Measurements from ENCODE around the gene ZNG1E. TPM values are rescaled to one million over a fixed set of nuclear protein-coding genes. Genes with fewer than 3 reads are reported as not detected.
"Not testable (repeated sequence)": the region's sequence is repeated elsewhere in the genome, so short reads cannot be mapped to it uniquely, and the experiment has no call there.

The ZNG1E gene
- 63.4 and 69.1 TPM in 2 replicates for total RNA-seq (2014; rRNA removed; shearing (Covaris generic))
- 81.6 and 90.4 TPM in 2 replicates for polyA plus RNA-seq (2014; cell fraction: nucleus; rRNA removed)

DNA sequence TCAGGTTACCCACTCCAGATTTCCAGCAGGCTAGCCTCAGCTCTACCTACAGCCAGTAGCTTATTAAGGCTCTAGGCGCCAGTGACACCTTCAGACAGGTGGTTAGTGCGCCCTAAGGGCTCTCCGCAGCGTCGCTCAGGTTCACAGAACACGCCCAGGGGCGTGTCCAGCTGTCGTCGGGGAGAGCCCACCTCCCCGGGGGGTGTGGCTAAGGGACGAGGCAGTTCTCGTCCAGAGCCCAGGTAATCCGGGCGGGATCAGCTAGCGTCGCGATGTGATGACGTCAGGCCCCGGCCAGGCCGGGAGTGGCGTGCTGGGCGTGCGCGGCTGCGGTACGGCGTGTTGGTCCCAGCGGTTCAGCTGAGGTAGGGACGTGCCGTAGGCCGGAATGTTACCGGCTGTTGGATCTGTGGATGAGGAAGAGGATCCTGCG lies at the start of gene ZNG1E:
TSS of gene ZNG1E (plus strand) at position 340 of the 433 bp plus-strand sequence. CDS start at position 389, 49 bp downstream.
- not testable (repeated sequence) for DNase-seq (ENCODE audit: extremely low read depth, low read depth)

DNA sequence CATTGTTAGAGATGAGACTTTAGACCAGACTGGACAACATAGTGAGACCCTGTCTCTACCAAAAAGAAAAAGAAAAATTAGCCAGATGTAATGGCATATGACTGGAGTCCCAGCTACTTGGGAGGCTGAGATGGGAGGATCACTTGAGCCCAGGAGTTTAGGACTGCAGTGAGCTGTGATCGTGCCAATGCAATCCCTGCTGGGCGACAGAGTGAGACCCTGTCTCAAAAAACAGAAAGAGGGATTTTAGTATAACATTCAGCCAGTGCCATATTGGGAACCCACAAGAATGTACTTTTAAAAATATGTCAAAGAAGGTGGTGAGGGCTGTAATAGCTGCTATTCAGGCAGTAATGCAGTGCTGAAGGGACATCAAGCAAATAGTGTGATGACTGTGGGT lies 2.1 kb upstream of the ZNG1E start:
- DNase-seq (ENCODE audit: extremely low read depth, low read depth) = not testable (repeated sequence)

DNA sequence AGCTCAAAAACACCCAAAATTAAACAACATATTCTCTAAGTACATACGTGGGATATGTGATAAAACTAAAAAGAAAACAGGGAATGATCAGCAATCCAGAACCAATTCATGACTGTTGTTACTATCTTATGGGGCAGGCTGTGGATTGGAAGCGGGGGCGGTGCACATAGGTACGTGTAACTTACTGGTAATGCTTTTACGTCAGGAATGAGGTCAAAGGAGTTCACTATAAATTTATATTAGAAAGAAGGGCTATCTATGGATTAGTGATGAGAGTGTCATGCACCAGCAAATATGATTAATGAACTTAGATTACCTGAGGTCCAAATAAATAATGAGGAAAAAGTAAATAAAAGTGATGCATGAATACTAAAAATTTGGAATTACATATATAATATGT lies 710 bp upstream of the ZNG1E start:
- not testable (repeated sequence) for DNase-seq (ENCODE audit: extremely low read depth, low read depth)

GRCh38 chr9:65676389-65676788 lies 661 bp downstream of the ZNG1E start:
- not testable (repeated sequence) for DNase-seq (ENCODE audit: extremely low read depth, low read depth)

GRCh38 chr9:65678533-65678932 lies 2.8 kb downstream of the ZNG1E start:
- DNase-seq (ENCODE audit: extremely low read depth, low read depth) = not testable (repeated sequence)

DNA sequence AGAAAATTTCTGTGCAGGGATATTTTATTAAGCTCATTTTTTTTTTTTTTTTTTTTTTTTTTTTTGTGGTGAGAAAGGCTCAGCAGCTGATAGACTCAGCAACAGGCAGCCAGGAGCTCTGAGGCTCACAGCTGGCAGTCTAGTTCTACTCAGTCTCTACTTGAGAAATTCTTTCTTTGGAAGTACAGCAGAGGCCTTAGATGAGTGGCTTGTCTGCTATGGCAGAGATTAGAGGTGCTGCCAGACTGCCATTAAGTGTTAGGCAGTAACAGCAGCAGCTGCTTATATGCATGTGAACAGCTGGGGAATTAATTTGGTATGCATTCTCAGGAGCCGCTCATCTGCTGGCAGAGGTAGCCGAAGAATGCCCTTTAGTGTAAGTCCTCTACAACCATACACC lies 27.8 kb downstream of the ZNG1E start:
- not testable (repeated sequence) for DNase-seq (ENCODE audit: extremely low read depth, low read depth)

DNA sequence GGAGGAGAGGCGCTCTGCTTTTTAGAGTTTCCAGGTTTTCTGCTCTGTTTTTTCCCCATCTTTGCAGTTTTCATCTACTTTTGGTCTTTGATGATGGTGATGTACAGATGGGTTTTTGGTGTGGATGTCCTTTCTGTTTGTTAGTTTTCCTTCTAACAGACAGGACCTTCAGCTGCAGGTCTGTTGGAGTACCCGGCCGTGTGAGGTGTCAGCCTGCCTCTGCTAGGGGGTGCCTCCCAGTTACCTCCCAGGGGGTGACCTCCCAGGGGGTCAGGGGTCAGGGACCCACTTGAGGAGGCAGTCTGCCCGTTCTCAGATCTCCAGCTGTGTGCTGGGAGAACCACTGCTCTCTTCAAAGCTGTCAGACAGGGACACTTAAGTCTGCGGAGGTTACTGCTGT lies 38.7 kb downstream of the ZNG1E start:
- DNase-seq (ENCODE audit: extremely low read depth, low read depth) = not testable (repeated sequence)

GRCh38 chr9:65737096-65737564 lies 61.4 kb downstream of the ZNG1E start, which contains the start of gene FOXD4L4:
Gene FOXD4L4 (plus strand): TSS chr9:65737146. CDS start chr9:65737146, 0 bp downstream.
- not testable (repeated sequence) for DNase-seq (ENCODE audit: extremely low read depth, low read depth)

- DNase-seq (ENCODE audit: extremely low read depth, low read depth) = not testable (repeated sequence)
These were observed 62.4 kb downstream of the ZNG1E start for GRCh38 chr9:65738133-65738532.

Other genes starting within 250 kb of the ZNG1E start
- 0.07 TPM in 1 of 2 replicates, not detected in the other for gene FOXD4L4, start 61.2 kb downstream of the ZNG1E start, total RNA-seq (2014; rRNA removed; shearing (Covaris generic))

All from NCI-H460 (cell line).